Measurements from ENCODE around the gene ZBTB8A.
A peak's percentile ranks its signal among the peaks of the same experiment; 100 is the strongest.
"Not testable (repeated sequence)": the region's sequence is repeated elsewhere in the genome, so short reads cannot be mapped to it uniquely, and the experiment has no call there.

Gene ZBTB8A

GRCh38 chr1:32538887-32539583 lies at the start of gene ZBTB8A:
Gene ZBTB8A, plus strand, starts transcription at chr1:32539427. Its CDS starts 53,505 bp downstream, at chr1:32592932.
- DNase-seq = peak; percentile 33

- no peak for DNase-seq
Measured at GRCh38 chr1:32489774-32490454, 49.3 kb upstream of the ZBTB8A start.

- DNase-seq = no peak
Measured at GRCh38 chr1:32491386-32491785, 47.8 kb upstream of the ZBTB8A start.

- DNase-seq = peak; percentile 86
Measured at GRCh38 chr1:32494196-32494595, 45.0 kb upstream of the ZBTB8A start.

- no peak for DNase-seq
Measured at GRCh38 chr1:32494711-32495337, 44.4 kb upstream of the ZBTB8A start.

GRCh38 chr1:32496127-32496526 lies 43.1 kb upstream of the ZBTB8A start:
- peak; percentile 11 for DNase-seq

GRCh38 chr1:32498751-32499150 lies 40.5 kb upstream of the ZBTB8A start:
- no peak for DNase-seq

GRCh38 chr1:32500387-32501209 lies 38.6 kb upstream of the ZBTB8A start:
- peak; percentile 64 for DNase-seq

GRCh38 chr1:32501865-32502264 lies 37.4 kb upstream of the ZBTB8A start:
- DNase-seq = no peak

- DNase-seq = no peak
Measured at GRCh38 chr1:32503153-32503552, 36.1 kb upstream of the ZBTB8A start.

GRCh38 chr1:32507021-32507420 lies 32.2 kb upstream of the ZBTB8A start:
- DNase-seq = no peak

GRCh38 chr1:32508761-32509160 lies 30.5 kb upstream of the ZBTB8A start:
- DNase-seq = no peak

- DNase-seq = no peak
Measured at GRCh38 chr1:32509939-32510338, 29.3 kb upstream of the ZBTB8A start.

- DNase-seq = no peak
Measured at GRCh38 chr1:32516402-32516801, 22.8 kb upstream of the ZBTB8A start.

- no peak for DNase-seq
Measured at GRCh38 chr1:32518976-32519375, 20.3 kb upstream of the ZBTB8A start.

GRCh38 chr1:32521165-32521564 lies 18.1 kb upstream of the ZBTB8A start:
- no peak for DNase-seq

- DNase-seq = no peak
Measured at GRCh38 chr1:32525053-32525452, 14.2 kb upstream of the ZBTB8A start.

GRCh38 chr1:32525661-32526444 lies 13.4 kb upstream of the ZBTB8A start:
- DNase-seq = no peak

- DNase-seq = not testable (repeated sequence)
Measured at GRCh38 chr1:32528550-32528949, 10.7 kb upstream of the ZBTB8A start.

- peak; percentile 82 for DNase-seq
Measured at GRCh38 chr1:32533792-32534327, 5.4 kb upstream of the ZBTB8A start.

- no peak for DNase-seq
Measured at GRCh38 chr1:32536117-32536516, 3.1 kb upstream of the ZBTB8A start.

- DNase-seq = no peak
Measured at GRCh38 chr1:32536764-32537163, 2.5 kb upstream of the ZBTB8A start.

Measured in hematopoietic multipotent progenitor cell treated with erythropoietin and hydrocortisone succinate and interleukin-3 and kit ligand, for 8 days (in vitro differentiated cells).